GM10847 (cell line): ENCODE results near the gene NAP1L4.

ENCODE experiments used
- POLR2A ChIP-seq: IDR thresholded peaks from 2 replicates; pipeline ENCODE4 v1.6.1; 2011; ENCODE audit not compliant: insufficient read length; ENCODE audit errors: extremely low read depth

Gene NAP1L4

GRCh38 chr11:3015796-3016195, 23.7 kb upstream of the NAP1L4 start:
- TF ChIP-seq POLR2A: no peak

GRCh38 chr11:3014943-3015342, 22.8 kb upstream of the NAP1L4 start:
- no peak for TF ChIP-seq POLR2A

GRCh38 chr11:3014057-3014938, 22.2 kb upstream of the NAP1L4 start:
- no peak for TF ChIP-seq POLR2A

GRCh38 chr11:3011891-3012885, 20.1 kb upstream of the NAP1L4 start:
- no peak for TF ChIP-seq POLR2A

- no peak for TF ChIP-seq POLR2A
Observed at GRCh38 chr11:3010521-3011275, 18.6 kb upstream of the NAP1L4 start.

GRCh38 chr11:3010004-3010403, 17.9 kb upstream of the NAP1L4 start:
- no peak for TF ChIP-seq POLR2A

GRCh38 chr11:3009481-3009880, 17.4 kb upstream of the NAP1L4 start:
- TF ChIP-seq POLR2A: no peak

- no peak for TF ChIP-seq POLR2A
Observed at GRCh38 chr11:3008746-3009336, 16.7 kb upstream of the NAP1L4 start.

- no peak for TF ChIP-seq POLR2A
Observed at GRCh38 chr11:3007404-3008010, 15.4 kb upstream of the NAP1L4 start.

GRCh38 chr11:3006505-3007260, 14.6 kb upstream of the NAP1L4 start:
- TF ChIP-seq POLR2A: no peak

- TF ChIP-seq POLR2A: no peak
Observed at GRCh38 chr11:3004481-3004880, 12.4 kb upstream of the NAP1L4 start.

GRCh38 chr11:3003396-3004231, 11.5 kb upstream of the NAP1L4 start:
- TF ChIP-seq POLR2A: no peak

GRCh38 chr11:3002871-3003270, 10.7 kb upstream of the NAP1L4 start:
- TF ChIP-seq POLR2A: no peak
